Measurements from ENCODE around the gene GRHL3. TPM values are rescaled to one million over a fixed set of nuclear protein-coding genes. Genes with fewer than 3 reads are reported as not detected.

GRHL3 gene
- total RNA-seq, 2 experiments from 2014 or later: not detected

- intact Hi-C loops (cut with micrococcal nuclease): no loop called here
- Mint-ChIP-seq H3K27me3 (no peaks in the 10 kb centered on the region), H3K4me3 (no peak overlapping the region), H3K27ac (no peak overlapping the region), H3K36me3 (ENCODE audit: low read depth) (peaks cover 5% of the 10 kb centered on the region), H3K9me3 (no peaks in the 10 kb centered on the region), H3K4me1 (ENCODE audit: low read depth) (peaks cover 8% of the 10 kb centered on the region)
- POLR2A ChIA-PET: interaction anchor here (0.6 to 2.1 kb wide), 5 partner anchors 9 to 204 kb away, joined by 3 to 6 read pairs (median 3); partner anchors contain the start of gene STPG1
- ATAC-seq (no peak), DNase-seq (no peak)
- CTCF ChIA-PET: interaction anchor here (0.8 to 6.3 kb wide), 7 partner anchors 10 to 431 kb away, joined by 3 to 35 read pairs (median 4); partner anchors contain the start of genes NIPAL3 and STPG1
- TF ChIP-seq CTCF (IDR thresholded peaks at IDR 0.05): no peak
These were observed 84.6 kb downstream of the GRHL3 start for GRCh38 chr1:24403806-24404205.

Other genes starting within 250 kb of the GRHL3 start
- not detected for gene MYOM3, start 207.2 kb upstream of the GRHL3 start, total RNA-seq
- not detected for gene IL22RA1, start 176.2 kb upstream of the GRHL3 start, total RNA-seq
- 1 to 10 TPM; 4.8 to 6.4 TPM for gene IFNLR1, start 132.1 kb upstream of the GRHL3 start, total RNA-seq
- gene STPG1, start 94.4 kb downstream of the GRHL3 start, total RNA-seq: 1 to 10 TPM; 5.6 to 6.3 TPM
- gene NIPAL3, start 96.4 kb downstream of the GRHL3 start, total RNA-seq: 10 to 100 TPM; 33.2 to 33.3 TPM
- 10 to 100 TPM; 55.3 to 56.8 TPM for gene RCAN3, start 183.5 kb downstream of the GRHL3 start, total RNA-seq
- gene NCMAP, start 236.7 kb downstream of the GRHL3 start, total RNA-seq: under 1 TPM; 0.11 to 0.20 TPM

Measured in activated CD8-positive, alpha-beta T cell treated with anti-CD3 and anti-CD28 coated beads for 36 hours (primary cell).